HepG2 (cell line): ENCODE results near the gene LRRN4CL. TPM values are rescaled to one million over a fixed set of nuclear protein-coding genes. Genes with fewer than 3 reads are reported as not detected.

Experiments used
- AHDC1 ChIP-seq: sonication (generic); formaldehyde crosslinking; IDR thresholded peaks from 2 replicates; pipeline ENCODE4 v1.5.1; 2020; ENCODE audit warnings: mild to moderate bottlenecking, missing genetic modification reagents, borderline replicate concordance
- ARID3A ChIP-seq: IDR thresholded peaks from 2 replicates; pipeline ENCODE4 v1.6.1; 2012; ENCODE audit warnings: low read depth, low read length, improper control_type of control experiment
- BHLHE40 ChIP-seq: IDR thresholded peaks from 2 replicates; pipeline ENCODE4 v1.6.1; 2011; ENCODE audit warnings: low read length, improper control_type of control experiment
- KDM5B ChIP-seq: sonication (generic); formaldehyde crosslinking; IDR thresholded peaks from 2 replicates; pipeline ENCODE4 v1.4.0; 2020; ENCODE audit warnings: missing genetic modification reagents, mild to moderate bottlenecking, borderline replicate concordance
- MTF2 ChIP-seq: sonication (generic); formaldehyde crosslinking; IDR thresholded peaks from 2 replicates; pipeline ENCODE4 v1.5.0; 2020; ENCODE audit warnings: missing genetic modification reagents, borderline replicate concordance
- PHB2 ChIP-seq: fragments of 450-650 bp; IDR thresholded peaks from 2 replicates; pipeline ENCODE4 v1.6.1; 2018; ENCODE audit not compliant: partially characterized antibody
- RCOR2 ChIP-seq: IDR thresholded peaks from 2 replicates; pipeline ENCODE4 v1.6.1; 2016; ENCODE audit warnings: missing biosample characterization, missing genetic modification reagents
- SAP130 ChIP-seq: IDR thresholded peaks from 2 replicates; pipeline ENCODE4 v1.6.1; 2016; ENCODE audit warnings: low read depth
- SMAD1 ChIP-seq: sonication (generic); formaldehyde crosslinking; IDR thresholded peaks from 2 replicates; pipeline ENCODE4 v1.4.0; 2020; ENCODE audit warnings: missing genetic modification reagents, low read depth, mild to moderate bottlenecking, borderline replicate concordance
- TAF1 ChIP-seq: sonication (generic); formaldehyde crosslinking; IDR thresholded peaks from 2 replicates; pipeline ENCODE4 v1.4.0; 2020; ENCODE audit warnings: missing genetic modification reagents
- U2AF2 ChIP-seq: fragments of 200-400 bp; formaldehyde crosslinking; IDR thresholded peaks from 2 replicates; pipeline ENCODE4 v1.6.1; 2017; ENCODE audit warnings: low read depth, mild to moderate bottlenecking, low read length
- ZNF232 ChIP-seq: sonication (generic); formaldehyde crosslinking; IDR thresholded peaks from 2 replicates; pipeline ENCODE4 v1.4.0; 2020; ENCODE audit warnings: missing genetic modification reagents, borderline replicate concordance
- ZNF724P ChIP-seq: sonication (generic); formaldehyde crosslinking; IDR thresholded peaks from 2 replicates; pipeline ENCODE4 v1.8.0; 2022; ENCODE audit warnings: missing genetic modification reagents, borderline replicate concordance
- ZNF891 ChIP-seq: sonication (generic); formaldehyde crosslinking; IDR thresholded peaks from 2 replicates; pipeline ENCODE4 v1.5.0; 2020; ENCODE audit warnings: mild to moderate bottlenecking, missing genetic modification reagents
- ZSCAN22 ChIP-seq: sonication (generic); formaldehyde crosslinking; IDR thresholded peaks from 2 replicates; pipeline ENCODE4 v1.4.0; 2020; ENCODE audit warnings: mild to moderate bottlenecking, missing genetic modification reagents
- ZSCAN29 ChIP-seq: sonication (generic); formaldehyde crosslinking; conservative IDR thresholded peaks from 2 replicates; pipeline ENCODE4 v1.4.0; 2020; ENCODE audit warnings: mild to moderate bottlenecking, missing genetic modification reagents
- polyA plus RNA-seq, 8 experiments: library from polyadenylated mRNA; depleted of rRNA in 3 of 8; stranded (reverse) in 7 of 8; unstranded in 1 of 8; fragments of >200 nt; fragmentation: Illumina TruSeq in 4 of 8; extraction: Trizol in 4 of 8; gene quantifications; 2 replicates each; pipeline versions ENCODE4 v1.2.1 to v1.2.3, GENCODE V29; 2011 to 2016; ENCODE audit warnings: low read depth in 4 of 8, missing spikeins in 1 of 8, mixed read lengths in 1 of 8; ENCODE audit not compliant: insufficient read depth in 1 of 8
- total RNA-seq, 5 experiments: library from RNA; depleted of rRNA; stranded (reverse); fragments of >200 nt; fragmentation: Illumina TruSeq; extraction: Trizol; gene quantifications; 2 replicates each; pipeline ENCODE4 v1.2.3, GENCODE V29; 2016; ENCODE audit warnings: low read depth in 1 of 5

The LRRN4CL gene
- total and polyA plus RNA-seq, 2 of the 13 experiments (the other 11 are each of a cell fraction or from before 2014, with no cell fraction given) = 0.11 TPM; not detected in 1

GRCh38 chr11:62678770-62679696 is 10.3 kb downstream of the LRRN4CL start, which contains the start of gene UBXN1 (continued):
- TF ChIP-seq PHB2 (no peak), SAP130 (CRISPR knock-in tag) (peak; percentile 96), ZNF724P (CRISPR knock-in tag) (no peak; the same call in 1 of the 2 replicates), TAF1 (CRISPR knock-in tag) (peak; percentile 69), BHLHE40 (peak; percentile 52; the same call in 1 of the 2 replicates), MTF2 (CRISPR knock-in tag) (no peak), ZSCAN29 (CRISPR knock-in tag) (no peak), RCOR2 (CRISPR knock-in tag) (no peak), KDM5B (CRISPR knock-in tag) (peak; percentile 82), ZNF232 (CRISPR knock-in tag) (no peak), ZNF891 (CRISPR knock-in tag) (peak; percentile 76), ARID3A (no peak), SMAD1 (CRISPR knock-in tag) (no peak), U2AF2 (no peak), AHDC1 (CRISPR knock-in tag) (0 out of 2 replicates have a peak, but pooled peaks have one; percentile 11), ZSCAN22 (no peak)
